GM18873 (cell line): Measurements from ENCODE around the gene SLC25A44.
A peak's percentile ranks its signal among the peaks of the same experiment; 100 is the strongest.
"Not testable (repeated sequence)": the region's sequence is repeated elsewhere in the genome, so short reads cannot be mapped to it uniquely, and the experiment has no call there.

Source experiments
- ATAC-seq: cut with Tn5 transposase; IDR thresholded peaks from one replicate; pipeline ENCODE4 v1.9.1; 2021; ENCODE audit warnings: mild to moderate bottlenecking, moderate library complexity, moderate number of reproducible peaks; ENCODE audit not compliant: unreplicated experiment, low FRiP score

SLC25A44 gene

GRCh38 chr1:156198831-156199349 lies 5.0 kb downstream of the SLC25A44 start:
- ATAC-seq: no peak

- no peak for ATAC-seq
Measured at GRCh38 chr1:156200044-156200443, 6.1 kb downstream of the SLC25A44 start.

- no peak for ATAC-seq
Measured at GRCh38 chr1:156203331-156203730, 9.4 kb downstream of the SLC25A44 start.

- ATAC-seq: no peak
Measured at GRCh38 chr1:156204686-156205085, 10.8 kb downstream of the SLC25A44 start.

- ATAC-seq: no peak
Measured at GRCh38 chr1:156211243-156211642, 17.3 kb downstream of the SLC25A44 start.

GRCh38 chr1:156212130-156212529 lies 18.2 kb downstream of the SLC25A44 start:
- no peak for ATAC-seq

- peak; percentile 80 for ATAC-seq
Measured at GRCh38 chr1:156212833-156213643, 19.1 kb downstream of the SLC25A44 start, which contains the start of gene PMF1. PMF1 (plus strand) TSS chr1:156213007; CDS start chr1:156213016, 9 bp downstream.

- no peak for ATAC-seq
Measured at GRCh38 chr1:156213644-156213966, 19.7 kb downstream of the SLC25A44 start.

GRCh38 chr1:156214024-156214748 lies 20.3 kb downstream of the SLC25A44 start:
- no peak for ATAC-seq

- not testable (repeated sequence) for ATAC-seq
Measured at GRCh38 chr1:156216361-156217086, 22.6 kb downstream of the SLC25A44 start.

GRCh38 chr1:156217871-156218270 lies 24.0 kb downstream of the SLC25A44 start:
- no peak for ATAC-seq

- ATAC-seq: no peak
Measured at GRCh38 chr1:156220226-156220625, 26.3 kb downstream of the SLC25A44 start.

GRCh38 chr1:156221986-156222692 lies 28.2 kb downstream of the SLC25A44 start:
- ATAC-seq: no peak

GRCh38 chr1:156225677-156226014 lies 31.7 kb downstream of the SLC25A44 start:
- ATAC-seq: no peak

- peak; percentile 59 for ATAC-seq
Measured at GRCh38 chr1:156226116-156226538, 32.2 kb downstream of the SLC25A44 start.

GRCh38 chr1:156226782-156227181 lies 32.9 kb downstream of the SLC25A44 start:
- ATAC-seq: no peak

- ATAC-seq: no peak
Measured at GRCh38 chr1:156228501-156228900, 34.6 kb downstream of the SLC25A44 start.

GRCh38 chr1:156229809-156230472 lies 36.0 kb downstream of the SLC25A44 start:
- no peak for ATAC-seq

- no peak for ATAC-seq
Measured at GRCh38 chr1:156230473-156230837, 36.6 kb downstream of the SLC25A44 start.
